GM19452 (cell line): Measurements from ENCODE around the gene SIGLEC10.
"Not testable (repeated sequence)": the region's sequence is repeated elsewhere in the genome, so short reads cannot be mapped to it uniquely, and the experiment has no call there.

Source experiments
- ATAC-seq: cut with Tn5 transposase; IDR thresholded peaks from one replicate; pipeline ENCODE4 v1.9.1; 2021; ENCODE audit not compliant: unreplicated experiment

Gene SIGLEC10, protein sequence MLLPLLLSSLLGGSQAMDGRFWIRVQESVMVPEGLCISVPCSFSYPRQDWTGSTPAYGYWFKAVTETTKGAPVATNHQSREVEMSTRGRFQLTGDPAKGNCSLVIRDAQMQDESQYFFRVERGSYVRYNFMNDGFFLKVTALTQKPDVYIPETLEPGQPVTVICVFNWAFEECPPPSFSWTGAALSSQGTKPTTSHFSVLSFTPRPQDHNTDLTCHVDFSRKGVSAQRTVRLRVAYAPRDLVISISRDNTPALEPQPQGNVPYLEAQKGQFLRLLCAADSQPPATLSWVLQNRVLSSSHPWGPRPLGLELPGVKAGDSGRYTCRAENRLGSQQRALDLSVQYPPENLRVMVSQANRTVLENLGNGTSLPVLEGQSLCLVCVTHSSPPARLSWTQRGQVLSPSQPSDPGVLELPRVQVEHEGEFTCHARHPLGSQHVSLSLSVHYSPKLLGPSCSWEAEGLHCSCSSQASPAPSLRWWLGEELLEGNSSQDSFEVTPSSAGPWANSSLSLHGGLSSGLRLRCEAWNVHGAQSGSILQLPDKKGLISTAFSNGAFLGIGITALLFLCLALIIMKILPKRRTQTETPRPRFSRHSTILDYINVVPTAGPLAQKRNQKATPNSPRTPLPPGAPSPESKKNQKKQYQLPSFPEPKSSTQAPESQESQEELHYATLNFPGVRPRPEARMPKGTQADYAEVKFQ

DNA sequence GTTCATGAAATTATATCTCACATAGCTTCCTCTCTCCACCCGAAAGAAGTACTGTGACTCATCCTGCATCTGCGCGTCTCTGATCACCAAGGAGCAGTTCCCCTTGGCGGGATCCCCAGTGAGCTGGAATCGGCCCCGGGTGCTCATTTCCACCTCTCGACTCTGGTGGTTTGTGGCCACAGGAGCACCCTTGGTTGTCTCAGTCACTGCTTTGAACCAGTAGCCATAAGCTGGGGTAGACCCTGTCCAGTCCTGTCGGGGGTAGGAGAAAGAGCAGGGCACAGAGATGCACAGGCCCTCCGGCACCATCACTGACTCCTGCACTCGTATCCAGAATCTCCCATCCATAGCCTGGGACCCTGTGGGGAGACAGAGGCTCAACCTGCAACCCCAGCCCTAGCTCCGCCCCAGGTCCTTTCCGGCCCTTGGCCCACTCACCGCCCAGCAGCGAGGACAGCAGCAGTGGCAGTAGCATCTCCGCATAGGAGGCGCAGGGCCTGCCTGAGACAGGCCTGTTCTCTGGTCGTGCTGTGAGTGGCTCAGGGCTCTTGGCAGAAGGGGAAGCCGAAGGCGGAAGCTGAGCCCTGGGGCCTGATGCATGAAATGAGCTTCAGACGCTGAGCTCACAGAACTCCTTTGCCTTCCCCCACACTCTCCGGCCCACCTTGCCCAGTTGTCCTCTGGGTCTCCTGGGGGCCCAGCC is at the start of gene SIGLEC10:
TSS of gene SIGLEC10 (minus strand) at position 536 of the 703 bp plus-strand sequence. CDS start at position 475, 61 bp downstream.
- ATAC-seq, result peak; percentile 74

DNA sequence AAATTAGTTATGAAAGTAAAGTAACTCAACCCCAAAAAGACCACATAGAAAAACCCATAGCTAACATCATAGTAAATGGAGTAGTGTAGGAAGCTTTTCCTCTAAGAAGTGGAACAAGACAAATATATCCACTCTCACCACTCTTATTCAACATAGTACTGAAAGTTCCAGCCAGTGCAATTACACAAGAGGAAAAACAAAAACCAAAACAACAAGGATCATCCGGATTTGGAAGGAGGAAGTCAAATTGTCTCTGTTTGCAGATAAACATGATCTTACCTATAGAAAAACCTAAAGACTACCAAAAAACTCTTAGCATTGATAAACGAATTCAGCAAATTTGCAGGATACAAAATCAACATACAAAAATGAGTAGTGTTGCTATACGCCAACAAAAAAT is 49.3 kb upstream of the SIGLEC10 start:
- ATAC-seq, result no peak

DNA sequence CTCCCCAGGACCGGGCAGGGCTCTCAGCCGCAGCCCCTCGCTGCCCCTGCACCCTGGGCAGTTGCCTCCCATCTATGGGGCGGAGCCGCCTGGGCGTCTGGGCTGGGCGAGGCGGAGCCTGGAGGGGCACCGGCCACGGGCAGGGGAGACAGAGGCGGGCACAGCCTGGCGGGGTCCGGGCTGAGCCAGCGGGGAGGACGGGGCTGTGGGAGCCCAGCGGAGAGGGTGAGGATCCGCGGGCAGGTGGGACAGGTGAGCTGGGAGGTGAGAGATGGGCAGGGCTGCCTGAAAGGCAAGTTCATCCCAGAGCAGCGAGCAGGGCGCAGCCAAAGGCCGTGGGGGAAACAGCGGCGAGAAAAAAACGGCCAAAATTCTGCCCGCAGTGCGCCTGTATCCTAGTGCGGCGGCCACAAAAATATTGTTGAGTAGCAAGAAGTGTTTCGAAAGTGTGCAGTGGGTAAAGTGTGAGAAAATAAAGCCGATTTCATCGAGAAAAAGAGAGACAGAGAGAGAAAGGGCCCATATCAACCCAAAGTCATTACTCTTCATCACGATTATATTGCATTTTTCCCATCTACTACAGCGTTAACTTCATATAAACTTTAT is 46.6 kb upstream of the SIGLEC10 start:
- ATAC-seq, result not testable (repeated sequence)

DNA sequence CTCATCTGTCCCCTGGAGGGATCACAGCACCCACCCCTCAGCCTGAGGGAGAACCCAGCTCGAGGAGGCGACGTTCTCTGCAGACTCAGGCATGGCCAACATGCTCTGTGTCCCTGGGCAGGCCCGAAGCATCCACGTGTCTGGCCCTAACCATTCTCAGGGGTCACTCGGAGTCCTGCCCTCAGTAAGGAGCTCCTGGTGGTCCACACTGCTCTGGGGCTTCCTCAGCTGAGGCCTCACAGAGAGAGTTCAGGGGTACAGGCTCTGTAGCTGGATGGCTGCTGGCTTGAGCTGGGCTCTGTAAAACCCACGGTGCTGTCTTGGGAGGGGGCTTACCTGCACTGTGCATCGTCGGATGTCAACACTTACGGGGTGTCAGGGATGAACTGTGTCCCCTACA is 45.2 kb upstream of the SIGLEC10 start:
- ATAC-seq, result no peak

DNA sequence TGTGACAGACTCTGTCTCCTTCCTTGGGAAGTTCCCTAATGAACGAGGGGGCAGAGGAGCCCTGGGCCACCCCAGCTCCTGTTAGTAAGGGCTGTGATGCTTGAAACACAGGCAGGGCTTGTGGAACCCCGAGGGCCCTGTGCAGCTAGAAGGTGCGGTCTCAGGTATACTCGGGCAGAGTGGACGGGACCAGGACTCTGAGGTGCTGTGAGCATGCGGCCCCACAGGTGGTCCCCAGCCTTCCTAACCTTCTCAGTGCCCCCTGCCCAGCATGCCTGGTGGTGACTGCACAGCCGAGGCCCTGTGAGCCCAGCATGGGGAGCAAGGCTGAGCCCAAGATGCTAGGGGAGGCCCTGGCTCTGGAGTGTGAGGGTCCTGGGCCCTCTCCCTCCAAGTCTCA is 44.8 kb upstream of the SIGLEC10 start:
- no peak for ATAC-seq

DNA sequence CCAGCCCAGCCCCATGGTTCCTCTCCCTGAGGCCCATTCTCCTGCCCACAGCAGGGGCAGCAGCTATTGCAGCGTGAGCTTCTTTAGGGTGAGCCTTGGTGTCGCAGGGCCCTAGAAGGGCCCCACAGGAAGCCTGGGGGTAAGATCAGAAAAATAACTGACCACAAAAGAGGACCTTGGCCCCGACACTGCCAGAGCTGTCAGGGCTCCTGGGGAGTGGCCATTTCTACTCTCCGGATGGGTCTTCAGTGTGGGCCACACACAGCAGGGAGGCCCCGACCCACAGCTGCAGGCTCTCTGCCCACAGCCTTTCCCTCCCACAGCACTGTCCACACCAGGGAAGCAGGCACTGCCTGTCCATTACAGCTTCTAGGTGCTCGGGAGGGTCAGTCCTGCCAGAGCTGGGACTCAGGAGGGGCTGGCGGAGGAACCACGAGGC is 44.3 kb upstream of the SIGLEC10 start:
- no peak for ATAC-seq

DNA sequence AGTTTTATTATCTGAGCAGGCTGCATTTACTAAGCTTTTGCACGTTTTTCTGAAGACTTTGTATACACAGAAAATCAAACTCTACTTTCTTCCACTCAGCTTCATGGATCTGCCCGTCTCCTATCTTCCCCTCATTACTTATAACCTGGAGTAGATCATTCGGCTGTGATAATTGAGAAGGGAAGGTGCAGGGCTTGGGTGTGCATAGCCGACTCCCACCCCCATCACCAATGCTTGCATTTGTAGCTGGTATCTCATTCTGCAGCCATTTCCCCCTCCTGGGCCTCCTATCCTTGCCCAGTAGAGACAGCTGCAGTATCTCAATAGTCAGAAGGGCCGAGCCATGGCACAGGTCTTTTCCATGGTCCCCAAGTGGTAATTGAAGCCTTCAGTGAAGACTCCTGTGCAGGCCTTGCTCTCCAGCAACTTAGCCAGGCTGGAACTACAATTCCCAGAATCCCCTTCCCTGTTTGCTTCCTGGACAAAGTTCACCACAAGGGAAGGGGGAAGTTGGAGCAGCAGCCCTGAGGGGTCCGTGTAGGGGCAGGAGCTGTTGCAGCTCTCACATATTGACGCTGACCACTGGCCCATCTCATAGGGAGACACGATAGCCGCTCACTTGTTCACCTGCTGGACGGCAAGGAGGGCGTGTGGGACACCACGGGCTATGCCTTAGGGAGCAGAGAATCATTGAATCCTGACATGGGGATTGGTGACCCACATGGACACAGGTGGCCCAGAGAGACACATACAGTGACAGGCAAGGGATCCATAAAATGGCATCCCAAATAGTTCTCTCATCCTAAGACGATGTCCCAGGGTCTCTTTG is 42.9 kb upstream of the SIGLEC10 start:
- no peak for ATAC-seq

DNA sequence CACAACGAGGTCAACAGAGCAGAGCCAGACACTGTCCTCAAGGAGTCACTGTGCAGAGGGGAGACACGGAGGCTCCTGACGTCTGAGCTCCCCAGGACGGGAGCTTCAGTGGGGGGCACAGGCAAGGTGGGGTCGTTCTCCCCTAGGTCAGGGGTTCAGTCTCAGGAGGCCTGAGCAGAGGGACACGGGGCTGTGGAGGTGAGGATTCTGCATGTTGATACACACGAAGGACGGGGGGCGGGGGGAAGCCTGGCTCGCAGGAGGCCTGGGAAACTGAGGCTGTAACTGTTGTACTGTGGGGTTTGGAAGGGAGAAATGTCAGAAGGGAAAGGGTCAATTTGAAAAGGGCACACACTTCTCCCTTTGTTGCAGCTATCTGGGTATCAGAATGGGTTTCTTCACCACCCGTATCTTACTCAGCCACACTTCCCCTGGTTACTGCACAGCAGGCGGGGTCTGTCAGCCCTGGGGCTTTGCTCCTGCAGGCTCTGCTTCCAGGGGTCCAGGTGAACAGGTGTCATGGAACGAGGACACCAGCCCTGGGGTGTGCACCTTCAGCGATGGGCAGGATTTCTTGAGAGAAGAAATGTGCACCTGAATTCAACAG is 41.6 kb upstream of the SIGLEC10 start:
- no peak for ATAC-seq

DNA sequence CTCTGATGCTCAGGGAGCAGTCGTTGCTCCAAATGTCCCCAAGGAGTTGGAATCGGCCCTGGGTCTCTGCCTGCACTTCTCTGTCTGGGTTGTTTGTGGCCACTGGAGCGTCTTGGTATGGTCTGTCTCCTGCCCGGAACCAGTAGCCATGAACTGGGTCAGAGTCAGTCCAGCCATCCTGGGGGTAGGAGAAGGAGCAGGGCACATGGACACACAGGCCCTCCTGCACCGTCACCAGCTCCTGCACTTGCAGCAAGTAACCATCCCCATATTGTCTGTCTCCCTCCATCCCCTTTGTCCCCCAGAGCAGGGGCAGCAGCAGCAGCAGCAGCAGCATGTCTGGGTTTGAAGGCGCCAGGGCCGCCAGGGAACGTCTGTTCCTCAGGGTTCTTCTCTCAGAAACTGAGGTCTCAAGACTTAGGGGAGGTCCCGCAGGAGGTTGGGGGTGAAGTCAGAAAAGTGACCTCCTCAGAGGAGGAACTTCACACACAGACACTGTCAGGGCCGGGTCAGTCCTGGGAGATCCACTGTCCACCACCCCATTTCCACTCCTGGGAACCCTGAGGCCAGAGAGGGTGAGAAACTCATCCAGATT is 40.7 kb upstream of the SIGLEC10 start, which contains the start of gene SIGLEC8:
TSS of gene SIGLEC8 (minus strand) at position 404 of the 595 bp plus-strand sequence. CDS start at position 337, 67 bp downstream.
- ATAC-seq, result no peak

DNA sequence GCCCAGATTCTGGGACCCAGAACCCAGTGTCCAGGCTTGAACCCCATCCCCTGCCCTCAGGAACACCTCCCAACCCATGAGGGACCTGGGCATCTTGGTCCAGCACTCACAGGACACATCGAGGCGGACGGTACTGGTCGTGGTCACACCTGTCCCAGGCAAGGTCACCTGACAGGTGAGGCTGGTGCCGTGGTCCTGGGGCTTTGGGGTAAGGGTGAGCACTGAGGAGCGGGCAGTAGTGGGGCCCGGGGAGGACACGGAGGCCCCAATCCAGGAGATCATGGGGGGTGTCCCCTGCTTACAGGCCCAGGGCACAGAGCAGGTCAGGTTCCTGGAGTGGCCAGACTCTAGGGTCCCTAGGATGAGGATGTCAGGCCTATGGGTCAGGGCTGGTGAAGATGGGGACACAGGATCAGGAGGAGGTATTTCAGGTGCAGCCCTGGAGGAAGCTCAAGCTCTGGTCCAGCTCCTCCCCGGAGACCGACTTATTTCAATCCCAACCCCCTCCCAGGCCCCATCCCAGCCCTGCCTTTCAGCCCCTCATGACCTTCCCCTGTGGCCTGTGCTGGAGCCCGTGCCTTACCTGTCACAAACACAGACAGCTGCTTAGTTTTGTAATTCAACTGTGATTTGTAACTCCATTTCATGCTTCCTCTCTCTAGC is 40.0 kb upstream of the SIGLEC10 start:
- ATAC-seq, result no peak

DNA sequence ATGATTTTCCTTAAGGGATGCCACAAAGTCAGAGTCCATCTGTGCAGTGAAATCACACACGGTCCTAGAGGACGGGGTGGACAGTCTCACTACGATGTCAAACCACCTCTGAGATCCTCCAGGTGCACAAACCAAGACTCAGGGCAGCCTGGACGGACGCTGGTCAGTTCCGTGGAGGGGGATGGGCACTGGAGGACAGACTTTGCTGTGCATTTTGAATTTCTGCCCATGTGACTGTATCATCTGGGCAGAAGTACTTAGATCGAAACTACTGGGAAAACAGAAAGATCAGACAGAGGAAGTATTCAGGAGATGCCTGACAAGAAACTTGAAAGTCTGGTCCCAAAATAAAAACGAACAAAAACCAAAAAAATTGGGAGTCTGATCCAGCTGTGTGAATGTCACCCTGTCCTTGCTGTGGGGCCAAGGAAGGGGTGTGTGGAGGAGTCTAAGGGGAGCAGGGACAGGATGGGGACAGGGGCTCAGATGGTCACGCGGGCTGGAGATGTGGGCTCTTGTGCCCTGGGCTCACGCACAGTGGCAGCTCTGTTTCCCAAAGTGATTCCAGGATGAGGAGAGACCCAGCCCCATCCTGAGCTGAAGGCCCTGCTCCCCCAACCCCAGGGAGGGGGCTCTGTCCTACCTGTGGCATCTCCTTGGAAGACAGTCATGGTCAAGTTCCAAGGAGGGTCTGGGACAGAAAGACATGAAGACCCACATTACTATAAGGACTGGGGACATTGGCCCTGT is 39.3 kb upstream of the SIGLEC10 start:
- no peak for ATAC-seq

DNA sequence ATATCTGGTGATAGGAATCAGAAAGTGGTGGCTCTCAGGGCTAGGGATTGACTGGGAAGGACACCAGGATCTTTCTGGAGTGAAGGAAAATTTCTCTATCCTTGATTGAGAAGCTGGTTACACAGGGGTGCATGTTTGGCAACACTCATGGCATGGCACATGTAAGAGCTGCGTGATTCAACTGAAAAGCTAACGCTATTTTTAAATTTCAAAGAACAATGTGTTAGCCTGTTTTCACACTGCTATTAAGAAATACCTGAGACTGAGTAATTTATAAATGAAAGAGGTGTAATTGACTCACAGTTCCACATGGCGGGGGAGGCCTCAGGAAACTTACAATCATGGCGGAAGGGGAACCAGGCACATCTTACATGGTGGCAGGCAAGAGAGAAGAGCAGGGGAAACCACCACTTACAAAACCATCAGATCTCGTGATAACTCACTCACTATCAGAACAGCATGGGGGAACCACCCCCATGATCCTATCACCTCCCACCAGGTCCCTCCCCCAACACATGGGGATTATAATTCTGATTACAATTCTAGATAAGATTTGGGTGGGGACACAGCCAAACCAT is 33.4 kb upstream of the SIGLEC10 start:
- ATAC-seq, result no peak

DNA sequence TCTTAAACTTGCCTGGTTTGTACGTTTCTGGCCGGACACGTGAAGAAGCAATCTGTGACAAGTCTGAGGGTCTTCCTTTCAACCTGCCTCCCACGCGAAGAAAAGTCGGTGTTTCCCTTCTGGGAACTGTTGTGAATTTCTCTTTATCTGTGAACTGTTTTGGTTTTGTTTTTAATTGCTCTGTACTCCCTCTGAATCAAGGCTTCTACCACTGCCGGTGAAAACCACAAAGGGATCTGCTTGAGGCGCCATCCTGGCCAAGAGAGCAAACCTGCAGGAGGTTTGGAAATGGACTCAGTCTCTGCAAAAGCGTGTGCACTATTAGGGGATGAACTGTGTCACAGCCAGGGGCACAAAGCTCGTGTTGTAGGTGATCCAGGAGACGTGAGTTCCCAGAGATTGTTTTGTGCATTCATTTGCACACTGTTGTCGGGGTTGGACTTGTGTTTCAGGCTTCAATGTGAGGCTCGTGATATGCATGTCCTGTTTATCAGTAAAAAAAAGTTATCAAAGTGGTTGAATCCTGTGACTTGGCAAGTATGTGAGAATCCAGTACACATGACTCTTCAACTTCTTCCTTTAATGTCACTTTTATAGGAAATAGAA is 31.1 kb upstream of the SIGLEC10 start:
- ATAC-seq, result no peak

DNA sequence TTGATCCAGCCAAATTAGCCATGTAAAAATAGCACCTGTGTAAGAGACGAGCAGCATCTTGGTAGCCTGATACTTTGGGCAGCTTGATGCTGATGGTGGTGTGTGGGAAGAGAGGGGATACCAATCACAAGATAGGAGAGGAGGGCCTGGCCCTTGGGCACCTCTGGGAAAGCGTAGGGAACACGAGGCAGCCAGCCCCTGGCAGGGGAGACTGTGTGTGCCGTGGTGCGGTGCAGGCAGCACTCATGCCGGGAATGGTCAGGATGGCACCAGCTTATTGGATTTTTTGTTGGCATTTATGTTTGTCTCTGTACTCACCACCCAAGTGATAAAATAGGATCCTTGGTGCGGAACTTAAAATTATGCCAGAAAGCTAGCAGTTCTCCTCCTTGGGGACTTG is 30.6 kb upstream of the SIGLEC10 start:
- ATAC-seq, result no peak

DNA sequence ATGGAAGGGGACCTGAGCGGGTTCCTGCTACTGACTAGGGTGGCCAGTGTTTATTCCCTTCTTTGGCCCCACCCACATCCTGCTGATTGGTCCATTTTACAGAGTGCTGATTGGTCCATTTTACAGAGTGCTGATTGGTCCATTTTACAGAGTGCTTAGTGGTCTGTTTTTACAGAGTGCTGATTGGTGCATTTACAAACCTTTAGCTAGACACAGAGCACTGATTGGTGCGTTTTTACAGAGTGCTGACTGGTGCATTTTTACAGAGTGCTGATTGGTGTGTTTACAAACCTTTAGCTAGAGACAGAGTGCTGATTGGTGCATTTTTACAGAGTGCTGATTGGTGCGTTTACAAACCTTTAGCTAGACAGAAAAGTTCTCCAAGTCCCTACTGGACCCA is 30.1 kb upstream of the SIGLEC10 start:
- not testable (repeated sequence) for ATAC-seq

DNA sequence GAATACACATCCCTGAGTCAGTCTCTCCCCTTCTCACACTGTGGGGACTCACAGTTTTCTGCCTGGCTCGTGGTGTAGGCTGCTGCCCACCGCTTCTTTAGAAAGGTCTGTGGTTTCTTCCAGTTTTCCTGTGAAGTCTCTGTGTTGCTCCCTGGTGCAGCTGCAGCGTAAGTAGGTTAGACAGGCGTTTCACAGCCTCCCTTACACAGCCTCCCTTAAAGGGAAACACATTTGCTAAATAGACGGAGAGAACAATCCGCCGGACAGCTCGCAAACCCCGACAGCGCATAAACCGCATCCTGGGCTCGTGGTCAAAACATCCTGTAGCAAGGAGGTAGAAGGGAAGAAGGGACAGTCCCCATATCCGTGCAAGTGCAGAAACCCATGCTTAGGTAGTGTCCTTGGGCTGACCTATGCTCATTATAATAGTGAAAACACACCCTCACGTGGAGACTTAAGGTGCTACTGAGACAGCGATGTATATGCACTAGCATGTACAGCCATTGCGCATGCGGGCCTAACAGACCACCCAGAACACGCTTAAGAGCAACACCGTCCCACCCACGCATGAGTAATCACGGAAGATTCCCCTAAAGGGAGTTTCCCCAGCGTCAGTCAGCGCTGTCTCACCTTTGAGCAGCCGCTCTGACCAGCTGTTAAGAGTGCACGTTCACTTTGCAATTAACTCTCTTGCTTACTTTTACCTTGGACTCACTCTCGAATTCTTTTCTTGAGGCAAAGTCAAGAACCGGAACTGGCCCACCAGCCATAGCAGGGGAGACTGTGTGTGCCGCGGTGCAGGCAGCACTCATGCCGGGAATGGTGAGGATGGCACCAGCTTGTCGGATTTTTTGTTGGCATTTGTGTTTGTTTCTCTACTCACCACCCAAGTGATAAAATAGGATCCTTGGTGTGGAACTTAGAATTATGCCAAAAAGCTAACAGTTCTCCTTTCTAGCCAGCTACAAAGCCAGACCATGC is 24.3 kb upstream of the SIGLEC10 start:
- peak; percentile 96 for ATAC-seq
